Measurements from ENCODE around the gene GNPTG. TPM values are rescaled to one million over a fixed set of nuclear protein-coding genes. Genes with fewer than 3 reads are reported as not detected.

Gene GNPTG
- total RNA-seq, 1 experiment from 2014 or later, result 40.6 TPM

DNA sequence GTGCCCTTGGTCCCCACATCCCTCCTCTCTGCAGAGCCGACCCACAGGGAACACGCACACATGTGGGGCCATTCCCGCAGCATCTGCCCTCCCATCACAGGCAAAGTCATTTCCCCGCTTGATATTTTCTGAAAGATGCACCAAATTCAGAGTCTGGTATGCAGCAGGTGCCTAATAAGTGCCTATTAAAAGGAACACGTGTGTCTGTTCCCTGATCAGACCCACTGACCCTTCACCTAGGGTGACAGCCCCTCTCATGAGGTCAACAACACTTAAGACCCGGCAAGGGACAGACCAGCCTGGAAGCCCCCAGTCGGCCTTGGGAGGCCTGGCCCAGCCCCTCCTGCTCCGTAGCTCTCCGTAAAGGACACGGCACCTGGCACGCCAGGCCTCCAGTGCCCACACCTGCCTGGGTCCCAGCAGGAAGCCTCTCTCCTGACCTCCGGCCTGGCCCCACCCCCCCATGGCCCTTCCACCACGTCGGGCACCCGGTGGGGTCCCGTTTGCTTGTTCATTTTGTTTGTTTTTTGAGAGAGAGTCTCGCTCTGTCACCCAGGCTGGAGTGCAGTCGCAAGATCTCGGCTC is 42.7 kb downstream of the GNPTG start:
- ChIA-PET POLR2A (ENCODE audit: unreplicated experiment) (no interaction called here), CTCF (no interaction called here)
- DNase-seq, result no peak
- H3K9me3 ChIP-seq (ENCODE audit: insufficient read depth, low read depth), result no peaks in the 10 kb centered on the region
- no peak overlapping the region for H3K27ac ChIP-seq
- no peak overlapping the region for H3K4me2 ChIP-seq
- H4K20me1 ChIP-seq (ENCODE audit: insufficient read depth), result no peaks in the 10 kb centered on the region
- no peak overlapping the region for H3K4me3 ChIP-seq
- H3K9me2 ChIP-seq (ENCODE audit: insufficient read depth), result no peaks in the 10 kb centered on the region
- H3K27me3 ChIP-seq (ENCODE audit: insufficient read depth, low read depth), result no peaks in the 10 kb centered on the region
- intact Hi-C loops (cut with micrococcal nuclease; ENCODE audit: unreplicated experiment), result no loop called here
- no peaks in the 10 kb centered on the region for H3K36me3 ChIP-seq (ENCODE audit: low read depth)
- no peaks in the 10 kb centered on the region for H3K79me2 ChIP-seq (ENCODE audit: low read depth)
- H3F3A ChIP-seq (ENCODE audit: insufficient read depth, low read depth), result no peaks in the 10 kb centered on the region; the same call in 1 of the 2 replicates
- H3K4me1 ChIP-seq (replicated peaks; ENCODE audit: insufficient read depth), result no peaks in the 10 kb centered on the region
- no TSS peak for BruUV-seq (replicated peaks)
- H2AFZ ChIP-seq, result no peak overlapping the region
- TF ChIP-seq, protein P1, sequence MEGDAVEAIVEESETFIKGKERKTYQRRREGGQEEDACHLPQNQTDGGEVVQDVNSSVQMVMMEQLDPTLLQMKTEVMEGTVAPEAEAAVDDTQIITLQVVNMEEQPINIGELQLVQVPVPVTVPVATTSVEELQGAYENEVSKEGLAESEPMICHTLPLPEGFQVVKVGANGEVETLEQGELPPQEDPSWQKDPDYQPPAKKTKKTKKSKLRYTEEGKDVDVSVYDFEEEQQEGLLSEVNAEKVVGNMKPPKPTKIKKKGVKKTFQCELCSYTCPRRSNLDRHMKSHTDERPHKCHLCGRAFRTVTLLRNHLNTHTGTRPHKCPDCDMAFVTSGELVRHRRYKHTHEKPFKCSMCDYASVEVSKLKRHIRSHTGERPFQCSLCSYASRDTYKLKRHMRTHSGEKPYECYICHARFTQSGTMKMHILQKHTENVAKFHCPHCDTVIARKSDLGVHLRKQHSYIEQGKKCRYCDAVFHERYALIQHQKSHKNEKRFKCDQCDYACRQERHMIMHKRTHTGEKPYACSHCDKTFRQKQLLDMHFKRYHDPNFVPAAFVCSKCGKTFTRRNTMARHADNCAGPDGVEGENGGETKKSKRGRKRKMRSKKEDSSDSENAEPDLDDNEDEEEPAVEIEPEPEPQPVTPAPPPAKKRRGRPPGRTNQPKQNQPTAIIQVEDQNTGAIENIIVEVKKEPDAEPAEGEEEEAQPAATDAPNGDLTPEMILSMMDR (conservative IDR thresholded peaks at IDR 0.05), result no peak
- TF ChIP-seq EZH2 (IDR thresholded peaks at IDR 0.05; ENCODE audit: low read depth), result no peak

DNA sequence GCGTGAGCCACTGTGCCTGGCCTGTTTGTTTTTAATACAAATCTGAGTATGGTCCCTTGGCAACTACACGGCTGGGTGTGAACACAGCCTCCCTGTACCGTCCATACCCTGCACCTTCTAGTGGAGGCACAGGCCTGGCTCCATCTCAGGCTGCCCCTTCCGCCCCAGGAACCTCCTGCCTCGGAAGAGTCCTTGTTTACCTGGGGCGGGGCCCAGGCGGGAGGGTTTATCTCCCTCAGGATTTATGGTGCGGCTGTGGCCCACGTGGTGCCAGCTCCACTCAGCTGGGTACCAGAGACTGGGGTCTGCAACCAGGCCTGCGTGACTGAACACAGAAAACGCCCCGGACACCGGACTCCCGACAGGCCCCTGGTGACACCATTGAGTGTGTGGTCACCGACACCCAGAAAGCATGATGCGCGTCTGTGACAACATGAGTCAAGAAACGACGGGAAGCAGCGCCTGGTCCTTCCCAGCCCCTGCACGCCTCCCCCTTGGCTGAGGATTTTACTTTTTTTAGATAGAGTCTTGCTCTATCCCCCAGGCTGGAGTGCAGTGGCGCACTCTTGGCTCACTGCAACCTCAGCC is 43.8 kb downstream of the GNPTG start:
- no peaks in the 10 kb centered on the region for H3K36me3 ChIP-seq (ENCODE audit: low read depth)
- H2AFZ ChIP-seq, result no peak overlapping the region
- intact Hi-C loops (cut with micrococcal nuclease; ENCODE audit: unreplicated experiment), result no loop called here
- no peaks in the 10 kb centered on the region for H3K79me2 ChIP-seq (ENCODE audit: low read depth)
- no peak for DNase-seq
- CTCF ChIA-PET, result no interaction called here
- no peaks in the 10 kb centered on the region for H4K20me1 ChIP-seq (ENCODE audit: insufficient read depth)
- POLR2A ChIA-PET (ENCODE audit: unreplicated experiment), result interaction anchor here (0.6 kb wide), 1 partner anchor 17 kb away, joined by 3 read pairs; no protein-coding TSS in a partner anchor
- no peaks in the 10 kb centered on the region; the same call in 1 of the 2 replicates for H3F3A ChIP-seq (ENCODE audit: insufficient read depth, low read depth)
- TF ChIP-seq, protein P1 (conservative IDR thresholded peaks at IDR 0.05), result no peak
- no peak for TF ChIP-seq EZH2 (IDR thresholded peaks at IDR 0.05; ENCODE audit: low read depth)
- no peaks in the 10 kb centered on the region for H3K9me3 ChIP-seq (ENCODE audit: insufficient read depth, low read depth)
- no TSS peak for BruUV-seq (replicated peaks)
- no peaks in the 10 kb centered on the region for H3K4me1 ChIP-seq (replicated peaks; ENCODE audit: insufficient read depth)
- H3K4me2 ChIP-seq, result no peak overlapping the region
- H3K27ac ChIP-seq, result no peak overlapping the region
- H3K27me3 ChIP-seq (ENCODE audit: insufficient read depth, low read depth), result no peaks in the 10 kb centered on the region
- H3K9me2 ChIP-seq (ENCODE audit: insufficient read depth), result no peaks in the 10 kb centered on the region
- no peak overlapping the region for H3K4me3 ChIP-seq

DNA sequence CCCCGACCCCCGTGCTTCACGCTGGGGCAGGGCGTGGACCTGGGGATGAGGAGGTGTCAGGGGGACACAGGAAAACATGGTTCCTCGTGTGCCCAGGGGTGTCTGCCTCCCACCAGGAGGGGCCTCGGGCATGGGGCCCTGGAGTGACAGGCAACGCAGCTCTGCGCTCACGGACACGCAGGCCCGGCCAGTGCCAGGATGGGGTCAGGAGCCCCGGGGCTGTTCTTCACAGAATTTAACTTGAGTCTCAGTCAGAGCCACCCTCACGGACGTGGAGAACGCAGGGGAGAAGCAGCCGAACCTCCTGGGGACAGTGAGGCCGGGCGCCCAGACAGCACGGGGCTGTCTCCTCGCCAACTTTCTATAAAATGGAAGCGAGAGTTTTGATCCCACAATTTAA is 46.0 kb downstream of the GNPTG start:
- no peaks in the 10 kb centered on the region; the same call in 1 of the 2 replicates for H3F3A ChIP-seq (ENCODE audit: insufficient read depth, low read depth)
- H2AFZ ChIP-seq, result no peak overlapping the region
- BruUV-seq (replicated peaks), result no TSS peak
- H3K4me3 ChIP-seq, result no peak overlapping the region
- TF ChIP-seq EZH2 (IDR thresholded peaks at IDR 0.05; ENCODE audit: low read depth), result no peak
- TF ChIP-seq, protein P1 (conservative IDR thresholded peaks at IDR 0.05), result no peak
- no peaks in the 10 kb centered on the region for H3K9me2 ChIP-seq (ENCODE audit: insufficient read depth)
- POLR2A ChIA-PET (ENCODE audit: unreplicated experiment), result no interaction called here
- intact Hi-C loops (cut with micrococcal nuclease; ENCODE audit: unreplicated experiment), result no loop called here
- H3K36me3 ChIP-seq (ENCODE audit: low read depth), result no peaks in the 10 kb centered on the region
- CTCF ChIA-PET, result no interaction called here
- DNase-seq, result no peak
- H3K9me3 ChIP-seq (ENCODE audit: insufficient read depth, low read depth), result no peaks in the 10 kb centered on the region
- H4K20me1 ChIP-seq (ENCODE audit: insufficient read depth), result no peaks in the 10 kb centered on the region
- H3K27ac ChIP-seq, result no peak overlapping the region
- no peaks in the 10 kb centered on the region for H3K79me2 ChIP-seq (ENCODE audit: low read depth)
- H3K4me2 ChIP-seq, result no peak overlapping the region
- H3K27me3 ChIP-seq (ENCODE audit: insufficient read depth, low read depth), result no peaks in the 10 kb centered on the region
- no peaks in the 10 kb centered on the region for H3K4me1 ChIP-seq (replicated peaks; ENCODE audit: insufficient read depth)
